ENCODE data around the gene DYRK2. TPM values are rescaled to one million over a fixed set of nuclear protein-coding genes. Genes with fewer than 3 reads are reported as not detected.

Gene DYRK2
- total and polyA plus RNA-seq, 3 donors from 2014 or later, result 14.6 to 18.4 (median 17.4) TPM

DNA sequence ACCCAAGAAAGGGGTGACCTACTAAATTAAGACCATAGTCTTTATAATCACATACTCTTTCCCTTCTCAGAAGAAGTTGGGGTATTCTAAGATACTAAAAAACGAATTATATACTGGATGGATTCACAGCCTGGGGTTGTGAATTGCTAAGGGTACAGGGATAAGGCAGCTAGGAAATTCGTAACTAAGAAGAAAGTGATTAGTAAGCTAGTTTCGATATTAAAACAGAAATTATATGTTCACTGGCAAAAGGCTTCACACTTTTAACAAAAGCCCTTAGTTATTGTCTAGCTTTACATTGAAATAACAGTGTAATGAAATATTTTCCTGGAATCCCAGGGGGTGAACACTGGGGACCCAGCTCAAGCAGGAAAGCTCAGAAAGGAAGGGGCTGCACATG lies 35.5 kb upstream of the DYRK2 start:
- DNase-seq, result no peak
- 57 to 64% methylated on average over 3 of the region's 3 CpGs for WGBS, 2 donors
- TF ChIP-seq, protein P1, sequence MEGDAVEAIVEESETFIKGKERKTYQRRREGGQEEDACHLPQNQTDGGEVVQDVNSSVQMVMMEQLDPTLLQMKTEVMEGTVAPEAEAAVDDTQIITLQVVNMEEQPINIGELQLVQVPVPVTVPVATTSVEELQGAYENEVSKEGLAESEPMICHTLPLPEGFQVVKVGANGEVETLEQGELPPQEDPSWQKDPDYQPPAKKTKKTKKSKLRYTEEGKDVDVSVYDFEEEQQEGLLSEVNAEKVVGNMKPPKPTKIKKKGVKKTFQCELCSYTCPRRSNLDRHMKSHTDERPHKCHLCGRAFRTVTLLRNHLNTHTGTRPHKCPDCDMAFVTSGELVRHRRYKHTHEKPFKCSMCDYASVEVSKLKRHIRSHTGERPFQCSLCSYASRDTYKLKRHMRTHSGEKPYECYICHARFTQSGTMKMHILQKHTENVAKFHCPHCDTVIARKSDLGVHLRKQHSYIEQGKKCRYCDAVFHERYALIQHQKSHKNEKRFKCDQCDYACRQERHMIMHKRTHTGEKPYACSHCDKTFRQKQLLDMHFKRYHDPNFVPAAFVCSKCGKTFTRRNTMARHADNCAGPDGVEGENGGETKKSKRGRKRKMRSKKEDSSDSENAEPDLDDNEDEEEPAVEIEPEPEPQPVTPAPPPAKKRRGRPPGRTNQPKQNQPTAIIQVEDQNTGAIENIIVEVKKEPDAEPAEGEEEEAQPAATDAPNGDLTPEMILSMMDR (IDR thresholded peaks at IDR 0.05), result no peak
- no peak for TF ChIP-seq POLR2A (IDR thresholded peaks at IDR 0.05)
- H3K4me3 ChIP-seq, result no peak overlapping the region
- H3K9me3 ChIP-seq, result no peaks in the 10 kb centered on the region
- no peaks in the 10 kb centered on the region for H3K27me3 ChIP-seq
- no peaks in the 10 kb centered on the region for H3K36me3 ChIP-seq (ENCODE audit: low read depth, missing control alignments)
- intact Hi-C loops (cut with DNase I; ENCODE audit: low total_unique reads), result no loop called here
- peaks cover 4% of the 10 kb centered on the region for H3K4me1 ChIP-seq
- no peak overlapping the region for H3K27ac ChIP-seq

DNA sequence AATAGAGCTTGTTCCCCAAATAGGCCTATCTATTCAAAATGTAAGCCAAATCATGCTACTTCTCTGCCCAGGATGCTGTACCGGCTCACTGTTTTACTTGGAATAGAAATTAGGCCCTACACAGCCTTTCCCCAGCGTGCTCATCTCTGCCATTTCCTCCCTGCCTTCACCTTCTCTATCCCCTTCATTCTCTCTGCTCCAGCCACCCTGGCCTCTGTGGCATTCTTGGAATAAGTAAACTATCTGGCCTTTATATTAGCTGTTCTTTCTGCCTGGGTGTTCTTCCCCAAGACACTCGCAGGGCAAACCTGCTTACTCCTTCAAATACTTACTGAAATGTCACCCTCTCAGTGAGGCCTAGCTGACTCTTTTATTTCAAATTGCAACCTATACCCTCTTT lies 30.9 kb upstream of the DYRK2 start:
- no peak for DNase-seq
- Histone ChIP-seq H3K4me3 (no peak overlapping the region), H3K4me1 (peaks cover 4% of the 10 kb centered on the region), H3K9me3 (no peaks in the 10 kb centered on the region), H3K27me3 (no peaks in the 10 kb centered on the region), H3K27ac (peak overlapping the region in 1 of 2 donors; percentile 10), H3K36me3 (ENCODE audit: low read depth, missing control alignments) (no peaks in the 10 kb centered on the region)
- intact Hi-C loops (cut with DNase I; ENCODE audit: low total_unique reads), result no loop called here
- WGBS, 2 donors, result 58 to 68% methylated on average over 3 of the region's 3 CpGs
- TF ChIP-seq, protein P1 (IDR thresholded peaks at IDR 0.05), result no peak
- no peak for TF ChIP-seq POLR2A (IDR thresholded peaks at IDR 0.05)

DNA sequence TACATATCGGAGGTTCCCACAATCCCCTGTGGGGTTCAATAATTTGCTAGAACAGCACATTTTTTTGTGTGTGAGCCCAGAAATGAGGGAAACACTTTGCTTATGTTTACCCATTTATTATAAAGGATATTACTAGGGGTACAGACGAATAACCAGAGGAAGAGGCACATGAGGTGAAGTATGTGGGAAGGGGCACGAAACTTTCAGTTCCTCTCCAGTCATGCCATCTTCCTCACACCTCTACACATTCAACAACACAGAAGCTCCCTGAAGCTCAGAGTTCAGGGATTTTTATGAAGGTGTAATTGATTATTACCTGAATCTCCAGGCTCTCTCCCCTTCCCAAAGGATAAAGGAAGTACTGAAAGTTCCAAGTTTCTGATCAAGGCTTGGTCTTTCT lies 30.2 kb upstream of the DYRK2 start:
- DNase-seq, result no peak
- Histone ChIP-seq H3K9me3 (no peaks in the 10 kb centered on the region), H3K27ac (peak overlapping the region in 1 of 2 donors; percentile 13), H3K36me3 (ENCODE audit: low read depth, missing control alignments) (no peaks in the 10 kb centered on the region), H3K4me3 (no peak overlapping the region), H3K4me1 (peaks cover 4% of the 10 kb centered on the region), H3K27me3 (no peaks in the 10 kb centered on the region)
- 80 to 85% methylated on average over 3 of the region's 3 CpGs for WGBS, 2 donors
- intact Hi-C loops (cut with DNase I; ENCODE audit: low total_unique reads), result no loop called here
- TF ChIP-seq POLR2A (IDR thresholded peaks at IDR 0.05), result no peak
- TF ChIP-seq, protein P1 (IDR thresholded peaks at IDR 0.05), result no peak

DNA sequence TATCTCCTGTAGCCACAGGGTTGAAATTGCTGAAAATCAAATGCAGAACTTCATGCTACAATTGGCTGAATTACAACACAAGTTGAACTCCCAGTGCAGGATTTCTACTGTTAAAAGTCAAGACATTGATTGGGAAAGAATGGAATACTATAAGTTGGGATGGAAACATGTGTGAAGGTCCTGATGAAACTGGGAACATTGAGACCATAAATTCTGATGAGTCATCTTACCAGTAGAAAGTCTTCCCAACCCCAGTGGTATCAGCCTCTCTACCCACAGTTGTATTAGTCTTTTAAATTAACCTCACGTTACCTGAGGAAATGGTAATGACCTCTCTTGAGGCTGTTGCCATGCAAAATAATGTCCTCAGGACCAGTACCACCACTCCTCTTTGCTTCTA lies 27.4 kb upstream of the DYRK2 start:
- no peak overlapping the region for H3K4me3 ChIP-seq
- DNase-seq, result no peak
- H3K27ac ChIP-seq, result no peak overlapping the region
- intact Hi-C loops (cut with DNase I; ENCODE audit: low total_unique reads), result no loop called here
- no peaks in the 10 kb centered on the region for H3K36me3 ChIP-seq (ENCODE audit: low read depth, missing control alignments)
- TF ChIP-seq, protein P1 (IDR thresholded peaks at IDR 0.05), result no peak
- no peak for TF ChIP-seq POLR2A (IDR thresholded peaks at IDR 0.05)
- H3K4me1 ChIP-seq, result peaks cover 4% of the 10 kb centered on the region
- WGBS, 2 donors, result 88 to 100% methylated on average over 1 of the region's 1 CpG
- no peaks in the 10 kb centered on the region for H3K27me3 ChIP-seq
- no peaks in the 10 kb centered on the region for H3K9me3 ChIP-seq

DNA sequence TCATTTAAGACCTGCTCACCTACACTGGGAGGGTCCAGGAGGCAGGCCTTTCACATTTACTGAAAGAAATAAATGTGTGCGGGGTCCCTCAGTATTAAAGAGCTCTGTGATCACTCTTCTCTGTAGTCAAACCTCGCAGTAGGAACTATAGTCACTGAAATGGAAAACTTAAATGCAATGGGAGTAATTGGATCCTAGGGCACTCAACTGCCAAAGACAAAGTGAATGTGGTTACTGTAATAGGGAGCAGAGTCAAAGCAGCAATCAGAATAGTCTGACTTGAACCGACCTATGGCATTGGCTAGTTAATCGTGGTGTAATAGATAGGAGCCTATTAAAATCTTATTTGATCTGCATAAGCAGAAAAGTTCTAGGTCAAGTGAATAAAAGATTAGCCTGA lies 26.6 kb upstream of the DYRK2 start:
- DNase-seq, result no peak
- intact Hi-C loops (cut with DNase I; ENCODE audit: low total_unique reads), result no loop called here
- 92 to 96% methylated on average over 4 of the region's 4 CpGs for WGBS, 2 donors
- H3K4me3 ChIP-seq, result no peak overlapping the region
- TF ChIP-seq, protein P1 (IDR thresholded peaks at IDR 0.05), result no peak
- TF ChIP-seq POLR2A (IDR thresholded peaks at IDR 0.05), result no peak
- no peaks in the 10 kb centered on the region for H3K36me3 ChIP-seq (ENCODE audit: low read depth, missing control alignments)
- H3K27me3 ChIP-seq, result no peaks in the 10 kb centered on the region
- no peaks in the 10 kb centered on the region for H3K9me3 ChIP-seq
- H3K4me1 ChIP-seq, result peaks cover 4% of the 10 kb centered on the region
- no peak overlapping the region for H3K27ac ChIP-seq
